ENCODE data around the gene PPP1R3D.

DNA sequence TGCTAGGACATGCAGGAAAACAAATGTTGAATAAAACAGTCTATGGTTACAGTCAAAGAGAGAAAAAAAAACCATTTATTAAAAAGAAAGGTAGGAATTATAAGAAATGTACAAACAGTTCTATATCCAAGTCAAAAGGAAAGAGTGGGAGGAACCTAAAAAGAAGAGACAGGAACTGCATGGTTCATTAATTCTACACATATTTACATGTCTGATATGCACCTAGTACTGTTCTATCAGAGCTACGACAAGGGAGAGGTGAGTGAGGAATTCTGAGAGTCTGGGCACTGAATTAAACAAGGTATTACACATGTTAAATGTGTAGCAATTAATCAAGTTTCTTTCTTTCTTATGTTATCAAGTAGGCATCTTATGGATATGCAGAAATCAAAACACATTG is 48.5 kb downstream of the PPP1R3D start:
- TF ChIP-seq, protein P1, sequence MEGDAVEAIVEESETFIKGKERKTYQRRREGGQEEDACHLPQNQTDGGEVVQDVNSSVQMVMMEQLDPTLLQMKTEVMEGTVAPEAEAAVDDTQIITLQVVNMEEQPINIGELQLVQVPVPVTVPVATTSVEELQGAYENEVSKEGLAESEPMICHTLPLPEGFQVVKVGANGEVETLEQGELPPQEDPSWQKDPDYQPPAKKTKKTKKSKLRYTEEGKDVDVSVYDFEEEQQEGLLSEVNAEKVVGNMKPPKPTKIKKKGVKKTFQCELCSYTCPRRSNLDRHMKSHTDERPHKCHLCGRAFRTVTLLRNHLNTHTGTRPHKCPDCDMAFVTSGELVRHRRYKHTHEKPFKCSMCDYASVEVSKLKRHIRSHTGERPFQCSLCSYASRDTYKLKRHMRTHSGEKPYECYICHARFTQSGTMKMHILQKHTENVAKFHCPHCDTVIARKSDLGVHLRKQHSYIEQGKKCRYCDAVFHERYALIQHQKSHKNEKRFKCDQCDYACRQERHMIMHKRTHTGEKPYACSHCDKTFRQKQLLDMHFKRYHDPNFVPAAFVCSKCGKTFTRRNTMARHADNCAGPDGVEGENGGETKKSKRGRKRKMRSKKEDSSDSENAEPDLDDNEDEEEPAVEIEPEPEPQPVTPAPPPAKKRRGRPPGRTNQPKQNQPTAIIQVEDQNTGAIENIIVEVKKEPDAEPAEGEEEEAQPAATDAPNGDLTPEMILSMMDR (IDR thresholded peaks at IDR 0.05), result no peak
- TF ChIP-seq EP300 (IDR thresholded peaks at IDR 0.05), result no peak

All from ovary (tissue), 3 donors.